Sigmoid colon (tissue), 7 donors: ENCODE measurements around the gene CAMSAP2. TPM values are rescaled to one million over a fixed set of nuclear protein-coding genes. Genes with fewer than 3 reads are reported as not detected.

ENCODE experiments used
- DNase-seq: peaks from one replicate; pipeline ENCODE4 v3.0.0-alpha.2; 2019
- H3K27ac ChIP-seq, 4 donors: fragments of 200-600 bp; sonication (generic); one replicate each; pipeline ENCODE4 v1.5.1; 2016 to 2019; ENCODE audit warnings: mild to moderate bottlenecking in 1 of 4
- H3K27me3 ChIP-seq, 3 donors: fragments of 200-600 bp; sonication (generic); one replicate each; pipeline ENCODE4 v1.5.1; 2019; ENCODE audit warnings: mild to moderate bottlenecking in 1 of 3
- H3K36me3 ChIP-seq, 4 donors: fragments of 200-600 bp; sonication (generic); one replicate each; pipeline ENCODE4 v1.5.1; 2016 to 2019
- H3K4me1 ChIP-seq, 4 donors: fragments of 200-600 bp; sonication (generic); one replicate each; pipeline ENCODE4 v1.5.1; 2017 to 2019
- H3K4me3 ChIP-seq, 4 donors: fragments of 200-600 bp; sonication (generic); one replicate each; pipeline ENCODE4 v1.5.1; 2017 to 2019; ENCODE audit warnings: mild to moderate bottlenecking in 2 of 4, moderate library complexity in 1 of 4
- H3K9me3 ChIP-seq, 4 donors: fragments of 200-600 bp in 3 of 4; sonication (generic) in 3 of 4; one replicate each; pipeline versions ENCODE4 v1.5.1 to v1.6.1; 2013 to 2019
- CTCF ChIP-seq, 4 experiments: fragments of 450-650 bp in 3 of 4; fragments of 200-600 bp in 1 of 4; IDR thresholded peaks; one replicate each; pipeline ENCODE4 v1.5.1; 2016 to 2019; ENCODE audit warnings: antibody characterized with exemption in 4 of 4, mild to moderate bottlenecking in 3 of 4, moderate library complexity in 2 of 4
- EP300 ChIP-seq, 4 donors: sonication (generic); formaldehyde crosslinking; IDR thresholded peaks; one replicate each; pipeline ENCODE4 v1.6.1; 2017; ENCODE audit warnings: antibody characterized with exemption in 4 of 4
- POLR2A ChIP-seq, 2 donors: fragments of 450-650 bp; IDR thresholded peaks; one replicate each; pipeline ENCODE4 v1.6.1; 2016; ENCODE audit warnings: antibody characterized with exemption in 2 of 2, mild to moderate bottlenecking in 2 of 2, moderate library complexity in 2 of 2
- POLR2AphosphoS5 ChIP-seq, 4 donors: sonication (generic); formaldehyde crosslinking; IDR thresholded peaks; one replicate each; pipeline ENCODE4 v1.6.1; 2017; ENCODE audit warnings: antibody characterized with exemption in 4 of 4
- WGBS, 2 donors: extraction: QIAGEN DNeasy Blood & Tissue Kit; methylation state at CpG; one replicate each; pipeline ENCODE4 v1.1.7; 2013; 5-methylcytosine and 5-hydroxymethylcytosine counted together
- intact Hi-C: fragments of 100-400 bp; cut with DNase I; formaldehyde crosslinking; loops from one replicate; pipeline ENCODE4 v1.15.1; 2023
- polyA plus RNA-seq, 3 donors: library from polyadenylated mRNA; stranded (reverse); fragments of 200-250 nt; gene quantifications; one replicate each; pipeline ENCODE4 v1.2.3, GENCODE V29; 2013
- total RNA-seq, 4 donors: library from RNA; depleted of rRNA; stranded (reverse); fragments of >200 nt; gene quantifications; one replicate each; pipeline ENCODE4 v1.1.0, GENCODE V29; 2016
- donor health status: healthy with polysubstance abuse.
- donor health status: Bipolar disorder and iron deficiency.
- donor health status: healthy.

CAMSAP2 gene
- total and polyA plus RNA-seq, 7 donors, result 1.2 to 40.7 (median 31.8) TPM

GRCh38 chr1:200903793-200904192 is 165.1 kb downstream of the CAMSAP2 start:
- Histone ChIP-seq H3K4me1 (no peaks in the 10 kb centered on the region), H3K4me3 (no peak overlapping the region), H3K27ac (no peak overlapping the region), H3K27me3 (no peaks in the 10 kb centered on the region), H3K36me3 (no peaks in the 10 kb centered on the region), H3K9me3 (no peaks in the 10 kb centered on the region)
- intact Hi-C loops, result no loop called here
- TF ChIP-seq CTCF (IDR thresholded peaks at IDR 0.05) (no peak), EP300 (IDR thresholded peaks at IDR 0.05) (no peak), POLR2A (IDR thresholded peaks at IDR 0.05) (no peak), POLR2AphosphoS5 (IDR thresholded peaks at IDR 0.05) (no peak)
- 87 to 94% methylated on average over 5 of the region's 5 CpGs for WGBS, 2 donors
- peak; percentile 9 for DNase-seq

GRCh38 chr1:200904772-200905171 is 166.1 kb downstream of the CAMSAP2 start:
- Histone ChIP-seq H3K9me3 (no peaks in the 10 kb centered on the region), H3K4me1 (no peaks in the 10 kb centered on the region), H3K27ac (no peak overlapping the region), H3K27me3 (no peaks in the 10 kb centered on the region), H3K4me3 (no peak overlapping the region), H3K36me3 (no peaks in the 10 kb centered on the region)
- intact Hi-C loops, result no loop called here
- no peak for DNase-seq
- TF ChIP-seq POLR2A (IDR thresholded peaks at IDR 0.05) (no peak), EP300 (IDR thresholded peaks at IDR 0.05) (no peak), CTCF (IDR thresholded peaks at IDR 0.05) (no peak)

GRCh38 chr1:200905411-200906052 is 166.8 kb downstream of the CAMSAP2 start:
- Histone ChIP-seq H3K27ac (no peak overlapping the region), H3K27me3 (no peaks in the 10 kb centered on the region), H3K9me3 (no peaks in the 10 kb centered on the region), H3K4me1 (no peaks in the 10 kb centered on the region), H3K4me3 (no peak overlapping the region), H3K36me3 (no peaks in the 10 kb centered on the region)
- TF ChIP-seq EP300 (IDR thresholded peaks at IDR 0.05), result no peak
- TF ChIP-seq POLR2AphosphoS5 (IDR thresholded peaks at IDR 0.05), result no peak
- no peak for TF ChIP-seq POLR2A (IDR thresholded peaks at IDR 0.05)
- no peak for TF ChIP-seq CTCF (IDR thresholded peaks at IDR 0.05)
- intact Hi-C loops, result no loop called here
- WGBS, 2 donors, result 27 to 44% methylated on average over 4 of the region's 4 CpGs
- DNase-seq, result no peak

GRCh38 chr1:200906491-200906890 is 167.8 kb downstream of the CAMSAP2 start:
- intact Hi-C loops, result no loop called here

More at GRCh38 chr1:200906491-200906890, 167.8 kb downstream of the CAMSAP2 start:
- Histone ChIP-seq H3K4me3 (no peak overlapping the region), H3K36me3 (no peaks in the 10 kb centered on the region), H3K4me1 (no peaks in the 10 kb centered on the region), H3K9me3 (no peaks in the 10 kb centered on the region), H3K27me3 (no peaks in the 10 kb centered on the region), H3K27ac (no peak overlapping the region)
- TF ChIP-seq CTCF (IDR thresholded peaks at IDR 0.05), result no peak
- no peak for TF ChIP-seq POLR2AphosphoS5 (IDR thresholded peaks at IDR 0.05)
- TF ChIP-seq POLR2A (IDR thresholded peaks at IDR 0.05), result no peak
- TF ChIP-seq EP300 (IDR thresholded peaks at IDR 0.05), result no peak
- 95 to 99% methylated on average over 2 of the region's 2 CpGs for WGBS, 2 donors
- no peak for DNase-seq
